Loucy (cell line): ENCODE data around the gene GAS7.

Source experiments
- H2AFZ ChIP-seq: fragments of 200-600 bp; sonication (generic); 2 replicates; pipeline ENCODE4 v1.6.0; 2016; ENCODE audit warnings: antibody characterized with exemption, mild to moderate bottlenecking, low read length, moderate library complexity
- H3F3A ChIP-seq: fragments of 200-600 bp; 2 replicates; pipeline ENCODE4 v1.6.0; 2016; ENCODE audit warnings: antibody characterized with exemption, low read depth, mild to moderate bottlenecking
- H3K27me3 ChIP-seq: fragments of 200-600 bp; sonication (generic); 2 replicates; pipeline ENCODE4 v1.6.1; 2014; ENCODE audit warnings: low read length, mild to moderate bottlenecking; ENCODE audit not compliant: insufficient read depth, poor library complexity, severe bottlenecking
- H3K36me3 ChIP-seq: fragments of 200-600 bp; sonication (generic); 2 replicates; pipeline ENCODE4 v1.6.1; 2016; ENCODE audit warnings: low read length; ENCODE audit not compliant: insufficient read depth
- H3K4me1 ChIP-seq: fragments of 200-600 bp; sonication (generic); 2 replicates; pipeline ENCODE4 v1.5.1; 2014; ENCODE audit warnings: low read length, mild to moderate bottlenecking; ENCODE audit not compliant: insufficient read depth, poor library complexity, severe bottlenecking
- H3K4me2 ChIP-seq: fragments of 200-600 bp; sonication (generic); 2 replicates; pipeline ENCODE4 v1.6.0; 2014; ENCODE audit warnings: antibody characterized with exemption, low read length, low read depth, mild to moderate bottlenecking; ENCODE audit not compliant: poor library complexity, severe bottlenecking
- H3K4me3 ChIP-seq: fragments of 200-600 bp; sonication (generic); 2 replicates; pipeline ENCODE4 v1.5.1; 2014; ENCODE audit warnings: low read length, mild to moderate bottlenecking, mixed read lengths; ENCODE audit not compliant: poor library complexity, severe bottlenecking
- H3K79me2 ChIP-seq: fragments of 200-600 bp; sonication (generic); 2 replicates; pipeline ENCODE4 v1.6.1; 2014; ENCODE audit warnings: low read length; ENCODE audit not compliant: insufficient read depth
- H3K9ac ChIP-seq: fragments of 200-600 bp; sonication (generic); 2 replicates; pipeline ENCODE4 v1.6.0; 2014; ENCODE audit warnings: mild to moderate bottlenecking, low read depth, low read length, moderate library complexity; ENCODE audit not compliant: poor library complexity, severe bottlenecking
- H3K9me2 ChIP-seq: fragments of 200-600 bp; sonication (generic); replicated peaks from 2 replicates; pipeline ENCODE4 v1.6.1; 2016; ENCODE audit warnings: low read depth, low read length, mixed read lengths
- H3K9me3 ChIP-seq: fragments of 200-600 bp; sonication (generic); 2 replicates; pipeline ENCODE4 v1.6.1; 2014; ENCODE audit warnings: mild to moderate bottlenecking, antibody characterized with exemption, low read length, low read depth; ENCODE audit not compliant: insufficient read depth
- H4K20me1 ChIP-seq: fragments of 200-600 bp; sonication (generic); 2 replicates; pipeline ENCODE4 v1.6.0; 2014; ENCODE audit warnings: antibody characterized with exemption, low read length, mild to moderate bottlenecking; ENCODE audit not compliant: insufficient read depth, poor library complexity, severe bottlenecking
- EZH2phosphoT487 ChIP-seq: fragments of 200-600 bp; IDR thresholded peaks from 2 replicates; pipeline ENCODE4 v1.6.1; 2018; ENCODE audit warnings: antibody characterized with exemption, mild to moderate bottlenecking, moderate library complexity, borderline replicate concordance
- TF ChIP-seq, protein P1 (sequence below): fragments of 200-600 bp; sonication (generic); conservative IDR thresholded peaks from 2 replicates; pipeline ENCODE4 v1.5.1; 2014; ENCODE audit warnings: mild to moderate bottlenecking, antibody characterized with exemption, low read length

The GAS7 gene

DNA sequence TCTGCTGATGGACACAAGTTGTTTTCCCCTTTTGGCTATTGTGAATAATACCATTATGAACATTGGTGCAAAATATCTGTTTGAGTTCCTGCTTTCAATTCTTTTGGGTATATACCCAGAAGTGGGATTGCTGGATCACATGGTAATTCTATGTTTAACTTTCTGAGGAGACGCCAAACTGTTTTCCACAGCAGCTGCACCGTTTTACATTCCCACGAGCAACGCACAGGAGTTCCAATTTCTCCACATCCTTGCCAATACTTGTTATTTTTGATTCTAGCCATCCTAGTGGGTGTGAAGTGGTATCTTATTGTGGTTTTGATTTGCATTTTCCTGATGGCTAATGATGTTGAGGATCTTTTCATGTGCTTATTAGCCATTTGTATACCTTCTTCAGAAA, 43.4 kb upstream of the GAS7 start:
- no peak for TF ChIP-seq EZH2phosphoT487
- TF ChIP-seq, protein P1, sequence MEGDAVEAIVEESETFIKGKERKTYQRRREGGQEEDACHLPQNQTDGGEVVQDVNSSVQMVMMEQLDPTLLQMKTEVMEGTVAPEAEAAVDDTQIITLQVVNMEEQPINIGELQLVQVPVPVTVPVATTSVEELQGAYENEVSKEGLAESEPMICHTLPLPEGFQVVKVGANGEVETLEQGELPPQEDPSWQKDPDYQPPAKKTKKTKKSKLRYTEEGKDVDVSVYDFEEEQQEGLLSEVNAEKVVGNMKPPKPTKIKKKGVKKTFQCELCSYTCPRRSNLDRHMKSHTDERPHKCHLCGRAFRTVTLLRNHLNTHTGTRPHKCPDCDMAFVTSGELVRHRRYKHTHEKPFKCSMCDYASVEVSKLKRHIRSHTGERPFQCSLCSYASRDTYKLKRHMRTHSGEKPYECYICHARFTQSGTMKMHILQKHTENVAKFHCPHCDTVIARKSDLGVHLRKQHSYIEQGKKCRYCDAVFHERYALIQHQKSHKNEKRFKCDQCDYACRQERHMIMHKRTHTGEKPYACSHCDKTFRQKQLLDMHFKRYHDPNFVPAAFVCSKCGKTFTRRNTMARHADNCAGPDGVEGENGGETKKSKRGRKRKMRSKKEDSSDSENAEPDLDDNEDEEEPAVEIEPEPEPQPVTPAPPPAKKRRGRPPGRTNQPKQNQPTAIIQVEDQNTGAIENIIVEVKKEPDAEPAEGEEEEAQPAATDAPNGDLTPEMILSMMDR, result no peak
- H3K9me2 ChIP-seq, result no peaks in the 10 kb centered on the region
- H3K4me2 ChIP-seq, result no peak overlapping the region

DNA sequence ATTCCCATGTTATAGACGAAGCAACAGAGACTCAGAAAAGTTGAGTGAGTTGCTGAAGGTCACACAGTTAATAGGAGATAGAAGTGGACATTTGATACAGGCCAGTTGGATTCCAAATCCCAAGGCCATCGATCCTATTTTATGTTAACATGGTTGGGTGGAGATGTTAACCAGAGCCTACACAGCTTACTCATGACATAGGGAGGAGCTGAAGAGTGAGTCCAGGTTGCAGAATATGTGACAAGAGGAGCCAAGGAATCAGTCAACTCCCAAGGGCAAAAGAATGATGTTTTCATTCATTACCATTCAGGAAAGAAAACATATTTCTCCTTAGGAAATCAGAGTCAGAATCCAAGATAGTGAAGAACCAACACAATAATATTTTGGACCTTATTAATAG, 40.3 kb upstream of the GAS7 start:
- no peak overlapping the region for H3K4me2 ChIP-seq
- H4K20me1 ChIP-seq, result no peaks in the 10 kb centered on the region
- no peaks in the 10 kb centered on the region for H3K36me3 ChIP-seq
- no peak overlapping the region for H3K4me3 ChIP-seq
- no peak overlapping the region for H2AFZ ChIP-seq
- H3K79me2 ChIP-seq, result no peaks in the 10 kb centered on the region
- H3K9me3 ChIP-seq, result no peaks in the 10 kb centered on the region
- no peaks in the 10 kb centered on the region for H3K4me1 ChIP-seq
- no peaks in the 10 kb centered on the region for H3K9me2 ChIP-seq
- no peaks in the 10 kb centered on the region for H3F3A ChIP-seq
- H3K27me3 ChIP-seq, result no peaks in the 10 kb centered on the region
- TF ChIP-seq EZH2phosphoT487, result no peak
- TF ChIP-seq, protein P1, result no peak
- no peak overlapping the region for H3K9ac ChIP-seq

More for the DNA sequence above, 43.4 kb upstream of the GAS7 start:
- Histone ChIP-seq H3K9me3 (no peaks in the 10 kb centered on the region), H3K4me3 (no peak overlapping the region), H3K36me3 (no peaks in the 10 kb centered on the region), H3K79me2 (no peaks in the 10 kb centered on the region), H3K27me3 (no peaks in the 10 kb centered on the region), H4K20me1 (no peaks in the 10 kb centered on the region), H3F3A (no peaks in the 10 kb centered on the region), H3K9ac (no peak overlapping the region), H2AFZ (no peak overlapping the region), H3K4me1 (no peaks in the 10 kb centered on the region)

DNA sequence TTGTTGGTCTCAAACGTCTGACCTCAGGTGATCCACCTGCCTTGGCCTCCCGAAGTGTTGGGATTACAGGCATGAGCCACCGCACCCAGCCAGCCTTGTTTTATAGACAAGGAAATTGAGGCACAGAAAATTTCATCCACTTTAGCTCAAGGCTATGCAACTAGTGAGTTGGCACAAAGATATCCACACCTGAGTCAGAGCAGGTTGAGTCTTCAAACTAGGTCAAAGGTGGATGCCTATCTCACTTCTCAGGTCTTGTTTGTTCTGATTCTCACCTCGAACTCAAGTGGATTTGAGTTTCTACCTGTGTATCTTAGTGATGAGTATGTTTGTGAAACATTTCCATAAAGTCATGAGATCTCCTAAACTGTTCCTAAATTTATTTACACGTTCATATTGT, 35.6 kb upstream of the GAS7 start:
- Histone ChIP-seq H4K20me1 (no peaks in the 10 kb centered on the region), H3K79me2 (no peaks in the 10 kb centered on the region), H3K4me1 (no peaks in the 10 kb centered on the region), H3F3A (no peaks in the 10 kb centered on the region), H3K27me3 (no peaks in the 10 kb centered on the region), H3K4me3 (no peak overlapping the region), H3K9ac (no peak overlapping the region), H2AFZ (no peak overlapping the region), H3K9me3 (no peaks in the 10 kb centered on the region), H3K4me2 (no peak overlapping the region), H3K36me3 (no peaks in the 10 kb centered on the region), H3K9me2 (no peaks in the 10 kb centered on the region)
- TF ChIP-seq, protein P1, result no peak
- TF ChIP-seq EZH2phosphoT487, result no peak
